Measurements from ENCODE around the gene THAP5.

THAP5 gene

GRCh38 chr7:108568801-108569380 is 615 bp downstream of the THAP5 start:
- TF ChIP-seq, protein P1, sequence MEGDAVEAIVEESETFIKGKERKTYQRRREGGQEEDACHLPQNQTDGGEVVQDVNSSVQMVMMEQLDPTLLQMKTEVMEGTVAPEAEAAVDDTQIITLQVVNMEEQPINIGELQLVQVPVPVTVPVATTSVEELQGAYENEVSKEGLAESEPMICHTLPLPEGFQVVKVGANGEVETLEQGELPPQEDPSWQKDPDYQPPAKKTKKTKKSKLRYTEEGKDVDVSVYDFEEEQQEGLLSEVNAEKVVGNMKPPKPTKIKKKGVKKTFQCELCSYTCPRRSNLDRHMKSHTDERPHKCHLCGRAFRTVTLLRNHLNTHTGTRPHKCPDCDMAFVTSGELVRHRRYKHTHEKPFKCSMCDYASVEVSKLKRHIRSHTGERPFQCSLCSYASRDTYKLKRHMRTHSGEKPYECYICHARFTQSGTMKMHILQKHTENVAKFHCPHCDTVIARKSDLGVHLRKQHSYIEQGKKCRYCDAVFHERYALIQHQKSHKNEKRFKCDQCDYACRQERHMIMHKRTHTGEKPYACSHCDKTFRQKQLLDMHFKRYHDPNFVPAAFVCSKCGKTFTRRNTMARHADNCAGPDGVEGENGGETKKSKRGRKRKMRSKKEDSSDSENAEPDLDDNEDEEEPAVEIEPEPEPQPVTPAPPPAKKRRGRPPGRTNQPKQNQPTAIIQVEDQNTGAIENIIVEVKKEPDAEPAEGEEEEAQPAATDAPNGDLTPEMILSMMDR (IDR thresholded peaks at IDR 0.05): no peak

GRCh38 chr7:108565987-108566386 is 3.5 kb downstream of the THAP5 start:
- TF ChIP-seq, protein P1 (IDR thresholded peaks at IDR 0.05): no peak

DNA sequence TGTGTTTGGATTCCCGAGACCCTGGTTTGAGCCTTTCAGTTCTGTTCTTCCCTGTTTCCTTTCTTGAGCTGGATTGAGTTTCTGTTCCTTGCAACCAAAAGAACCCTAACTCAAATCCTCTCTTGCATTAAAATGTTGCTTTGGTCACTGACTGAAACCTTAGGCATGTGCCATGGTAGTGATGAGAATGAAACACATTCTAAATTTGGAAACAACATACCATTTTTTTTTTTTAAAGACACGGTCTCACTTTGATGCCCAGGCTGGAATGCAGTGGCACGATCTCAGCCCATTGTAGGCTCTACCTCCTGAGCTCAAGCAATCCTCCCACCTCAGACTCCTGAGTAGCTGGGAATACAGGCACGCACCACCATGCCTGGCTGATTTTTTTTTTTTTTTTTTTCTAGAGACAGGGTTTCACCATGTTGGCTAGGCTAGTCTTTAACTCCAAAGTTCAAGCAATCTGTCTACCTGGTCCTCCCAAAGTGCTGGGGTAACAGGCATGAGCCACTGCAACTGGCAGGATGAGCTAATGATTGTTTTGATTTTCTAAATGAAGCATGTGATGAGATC is 8.4 kb downstream of the THAP5 start:
- TF ChIP-seq, protein P1 (IDR thresholded peaks at IDR 0.05): no peak

- TF ChIP-seq, protein P1 (IDR thresholded peaks at IDR 0.05): no peak
These were observed 10.3 kb downstream of the THAP5 start for GRCh38 chr7:108559253-108559652.

- TF ChIP-seq, protein P1 (IDR thresholded peaks at IDR 0.05): no peak
These were observed 11.9 kb downstream of the THAP5 start for GRCh38 chr7:108557617-108558016.

DNA sequence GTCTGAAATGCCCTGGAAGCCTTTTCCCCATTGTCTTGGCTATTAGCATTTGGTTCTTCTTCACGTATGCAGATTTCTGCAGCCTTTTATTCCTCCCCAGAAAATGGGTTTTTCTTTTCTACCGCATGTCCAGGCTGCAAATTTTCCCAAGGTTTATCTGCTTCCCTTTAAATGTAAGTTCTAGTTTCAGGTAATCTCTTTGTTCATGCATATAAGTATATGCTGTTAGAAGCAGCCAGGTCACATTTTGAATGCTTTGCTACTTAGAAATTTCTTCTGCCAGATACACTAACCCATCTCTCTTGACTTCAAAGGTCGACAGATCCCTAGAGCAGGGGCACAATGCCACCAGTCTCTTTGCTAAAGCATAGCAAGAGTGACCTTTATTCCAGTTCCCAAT is 12.3 kb downstream of the THAP5 start:
- TF ChIP-seq, protein P1 (IDR thresholded peaks at IDR 0.05): no peak

GRCh38 chr7:108541478-108541877 is 28.0 kb downstream of the THAP5 start:
- TF ChIP-seq, protein P1 (IDR thresholded peaks at IDR 0.05): no peak

GRCh38 chr7:108537229-108537628 is 32.3 kb downstream of the THAP5 start:
- TF ChIP-seq, protein P1 (IDR thresholded peaks at IDR 0.05): no peak

Data from LNCAP (cell line).